ENCODE measurements around the gene MAP7D1.
"Not testable (repeated sequence)": the region's sequence is repeated elsewhere in the genome, so short reads cannot be mapped to it uniquely, and the experiment has no call there.

The MAP7D1 gene

DNA sequence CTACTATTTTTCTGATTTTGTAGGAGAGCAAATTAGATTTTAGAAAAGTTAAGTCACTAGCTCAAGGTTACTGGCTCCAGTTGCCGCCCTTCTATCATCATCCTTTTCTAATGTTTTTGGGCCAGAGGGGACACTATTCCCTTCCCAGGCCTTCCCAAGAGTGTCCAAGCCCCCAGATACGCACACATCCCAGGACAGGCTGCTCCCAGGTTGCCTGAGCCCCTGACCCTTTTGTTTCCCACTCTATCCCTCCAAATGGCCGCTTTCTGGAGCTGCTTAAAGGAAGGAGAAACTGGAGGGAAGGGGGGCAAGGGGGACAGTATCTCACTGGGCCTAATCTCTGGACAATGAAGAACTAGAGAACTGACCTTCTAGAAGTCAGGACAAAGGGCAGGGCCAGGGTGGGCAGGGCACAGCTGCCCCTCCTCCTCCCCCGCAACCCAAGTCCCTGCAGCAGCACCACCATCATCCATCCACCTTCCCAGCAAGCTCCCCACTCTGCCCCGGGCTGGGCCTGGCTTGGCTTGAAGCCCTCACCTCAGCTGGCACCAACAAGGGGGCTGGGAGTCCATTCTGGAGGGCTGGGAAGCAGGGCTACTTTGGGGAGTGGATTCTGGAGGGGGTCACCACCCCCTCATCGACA, 1.1 kb upstream of the MAP7D1 start:
- DNase-seq: peak; percentile 46

DNA sequence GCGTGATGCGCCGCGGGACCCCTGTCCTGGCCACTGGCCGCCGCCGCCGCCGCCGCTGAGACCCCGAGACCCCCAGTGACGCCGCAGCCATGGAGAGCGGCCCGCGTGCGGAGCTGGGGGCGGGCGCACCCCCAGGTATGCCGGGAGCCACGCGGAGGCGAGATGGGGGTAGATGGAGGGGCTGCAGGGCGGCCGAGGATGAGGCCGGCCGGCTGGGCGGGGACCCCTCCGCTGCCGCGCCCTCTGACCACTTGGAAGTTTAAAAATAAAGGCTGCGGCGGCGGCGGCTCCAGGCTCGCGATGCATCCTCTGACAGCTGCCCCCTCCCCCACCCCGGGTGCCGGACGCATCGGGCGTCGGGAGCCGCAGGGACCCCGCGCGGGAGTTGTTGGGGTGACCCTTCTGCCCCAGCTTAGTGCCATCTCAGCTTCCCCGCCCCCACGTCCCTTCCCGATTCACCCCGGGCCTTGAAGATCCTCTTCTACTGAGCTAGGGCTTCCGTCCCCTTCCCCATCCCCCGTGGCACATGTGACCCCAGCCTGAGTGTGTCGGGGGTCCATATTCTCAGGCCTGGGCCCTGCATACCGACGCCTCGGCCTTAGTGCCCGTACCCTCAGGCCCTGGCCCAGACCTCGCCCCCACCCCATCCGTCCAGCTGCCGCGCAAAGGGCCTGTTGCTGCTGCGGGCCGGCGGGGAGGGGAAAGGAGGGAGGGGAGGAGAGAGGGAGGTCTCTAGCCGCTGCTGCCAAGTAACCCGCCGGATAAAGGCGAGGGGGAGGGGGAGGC, 562 bp downstream of the MAP7D1 start:
- DNase-seq: peak; percentile 78

DNA sequence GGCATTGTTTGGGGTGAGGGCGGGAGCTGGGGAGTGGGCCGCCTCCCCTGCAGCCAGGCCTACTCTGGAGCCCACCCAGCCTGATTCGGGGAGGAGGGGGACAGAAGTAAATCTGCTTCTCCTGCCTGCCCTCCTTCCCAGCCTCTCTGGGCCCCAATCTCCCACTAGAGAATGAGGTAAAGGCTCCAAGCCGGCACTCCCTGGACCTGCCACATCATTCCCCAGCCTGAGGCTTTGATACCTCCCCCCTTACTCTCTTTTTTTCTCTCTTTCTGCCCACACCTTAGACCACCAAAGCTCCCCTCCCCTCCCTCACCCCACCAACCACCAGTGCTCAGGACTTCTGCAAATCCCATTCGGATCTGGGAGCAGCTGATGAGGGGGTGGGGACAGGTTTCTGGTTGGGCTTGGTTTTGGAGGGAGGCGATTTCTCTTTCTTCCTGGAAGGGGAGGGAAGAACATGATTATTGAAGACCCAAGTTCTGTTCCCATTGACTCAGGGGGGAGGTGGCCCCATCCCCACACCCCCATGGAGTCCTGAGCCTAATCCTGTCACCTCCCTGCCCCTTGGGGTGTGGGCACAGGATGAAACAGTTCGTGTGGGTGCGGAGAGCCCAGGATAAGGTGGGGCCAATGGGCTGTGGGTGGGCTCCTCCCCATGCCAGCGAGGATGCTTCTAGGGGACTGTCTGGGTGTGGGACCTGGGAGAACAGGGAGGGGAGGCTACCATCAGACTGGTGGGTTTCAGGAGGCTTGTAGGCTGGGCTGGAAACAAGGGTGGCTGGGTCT, 1.3 kb downstream of the MAP7D1 start:
- DNase-seq: no peak

DNA sequence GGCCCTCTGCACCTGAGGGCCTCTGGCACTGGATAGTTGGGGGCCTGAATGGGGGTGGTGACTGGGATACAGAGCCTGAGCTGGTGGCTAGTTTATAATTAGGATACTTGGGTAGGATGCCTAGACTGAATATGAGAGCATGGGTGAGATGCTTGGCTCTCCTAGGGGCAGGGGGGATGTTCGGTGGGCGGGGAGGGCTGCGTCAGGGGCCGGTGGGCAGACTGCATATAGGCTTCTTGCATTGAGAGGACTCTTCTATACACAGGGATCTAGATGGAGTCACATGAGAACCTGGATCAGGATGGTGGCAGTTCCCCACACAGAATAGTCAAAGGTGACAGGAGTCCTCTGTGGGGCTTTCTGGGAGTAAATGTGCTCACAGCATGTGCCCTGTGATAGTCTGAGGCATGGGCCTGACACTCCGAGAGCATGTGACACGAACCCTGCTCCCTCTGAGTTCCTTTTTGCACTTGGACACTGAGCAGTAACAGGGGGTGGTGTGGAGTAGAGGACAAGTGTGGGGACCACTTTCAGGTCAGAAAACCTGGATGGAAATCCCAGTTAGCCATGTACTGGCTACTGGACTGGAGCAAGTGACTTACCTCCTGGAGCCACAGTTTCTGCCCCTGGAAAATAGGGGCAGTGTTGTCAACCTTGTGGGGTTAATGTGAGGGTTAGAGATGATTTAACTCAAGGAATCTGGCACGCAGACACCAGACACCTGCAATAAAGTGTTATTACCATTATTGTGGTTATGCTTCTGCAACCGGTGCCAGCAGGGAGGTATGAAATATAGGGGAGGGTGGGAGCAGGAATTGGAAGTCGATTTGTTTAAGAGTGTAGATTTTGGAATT, 2.2 kb downstream of the MAP7D1 start:
- no peak for DNase-seq

DNA sequence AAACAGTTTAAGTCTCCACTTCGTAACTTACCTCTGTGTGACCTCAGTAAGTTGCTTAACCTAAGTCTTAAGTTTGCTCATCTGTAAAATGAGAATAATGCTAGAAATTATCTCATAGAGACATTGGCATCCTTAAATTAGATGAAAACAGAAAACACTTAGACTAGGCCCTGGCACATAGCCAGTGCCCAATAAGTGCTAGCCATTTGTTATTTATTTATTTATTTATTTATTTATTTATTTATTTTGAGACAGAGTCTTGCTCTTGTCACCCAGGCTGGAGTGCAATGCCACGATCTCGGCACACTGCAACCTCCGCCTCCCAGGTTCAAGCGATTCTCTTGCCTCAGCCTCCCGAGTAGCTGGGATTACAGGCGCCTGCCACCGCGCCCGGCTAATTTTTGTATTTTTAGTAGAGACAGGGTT, 2.9 kb downstream of the MAP7D1 start:
- DNase-seq: not testable (repeated sequence)

DNA sequence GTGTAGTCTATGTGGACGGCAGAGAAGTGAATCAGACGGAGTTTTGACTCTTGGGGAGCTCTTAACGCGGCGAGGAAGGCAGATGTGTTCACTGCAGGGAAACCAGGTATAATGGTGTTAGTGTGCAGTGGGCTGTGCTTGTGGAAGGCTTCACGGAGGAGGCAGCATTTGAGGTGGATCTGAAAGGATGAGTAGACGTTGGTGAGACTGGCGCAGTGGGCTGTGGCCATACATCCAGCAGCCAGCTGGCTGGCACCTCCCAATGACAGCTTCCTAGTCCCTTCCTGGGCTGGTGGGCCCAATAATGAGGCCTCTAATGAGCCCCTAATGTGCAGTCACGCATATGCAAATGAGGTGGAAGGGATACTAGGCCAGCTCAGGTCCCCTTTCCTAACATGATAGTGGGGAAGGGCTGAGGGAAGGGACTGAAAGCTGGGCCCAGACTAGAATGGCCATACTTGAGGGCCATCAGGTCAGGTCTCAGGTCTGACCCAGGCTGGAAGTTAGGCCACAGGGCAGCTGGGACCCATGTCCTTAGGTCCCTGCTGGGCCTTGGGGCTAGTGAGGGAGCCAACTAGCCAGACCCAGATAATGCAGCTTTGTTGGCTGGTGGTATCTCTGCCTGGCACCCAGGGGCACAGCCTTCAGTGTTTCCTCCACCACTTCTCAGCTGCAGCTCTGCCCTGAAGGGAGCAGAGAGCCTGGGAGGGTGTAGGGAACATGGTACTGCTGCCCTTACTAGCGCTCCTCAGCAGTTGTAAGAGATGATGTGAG, 3.8 kb downstream of the MAP7D1 start:
- DNase-seq: no peak

DNA sequence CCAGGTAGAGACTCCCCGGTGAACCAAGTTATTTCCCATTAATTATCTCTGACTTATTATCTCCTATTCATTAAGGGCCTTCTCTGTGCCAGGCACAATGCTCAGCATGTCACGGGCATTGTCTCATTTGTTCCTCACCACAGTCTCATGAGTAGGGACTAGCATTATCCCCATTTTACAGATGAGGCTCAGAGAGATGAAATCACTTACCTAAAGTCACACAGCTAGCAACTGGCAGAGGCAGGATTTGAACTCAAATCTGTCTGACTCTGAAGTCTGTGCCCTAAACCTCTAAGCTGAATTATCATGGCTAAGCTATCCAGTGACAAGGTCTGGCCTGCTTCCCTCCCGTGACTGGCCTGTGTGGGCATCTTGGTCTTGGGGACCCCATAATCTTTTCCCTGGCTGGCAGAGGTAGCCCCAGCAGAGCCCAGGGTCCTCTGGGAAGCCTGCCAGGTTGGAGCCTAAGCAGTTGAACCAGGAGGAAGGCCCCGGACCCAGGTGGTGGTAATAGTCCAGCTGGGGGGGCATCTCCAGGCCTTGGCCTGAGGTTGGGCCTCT, 4.5 kb downstream of the MAP7D1 start:
- no peak for DNase-seq

DNA sequence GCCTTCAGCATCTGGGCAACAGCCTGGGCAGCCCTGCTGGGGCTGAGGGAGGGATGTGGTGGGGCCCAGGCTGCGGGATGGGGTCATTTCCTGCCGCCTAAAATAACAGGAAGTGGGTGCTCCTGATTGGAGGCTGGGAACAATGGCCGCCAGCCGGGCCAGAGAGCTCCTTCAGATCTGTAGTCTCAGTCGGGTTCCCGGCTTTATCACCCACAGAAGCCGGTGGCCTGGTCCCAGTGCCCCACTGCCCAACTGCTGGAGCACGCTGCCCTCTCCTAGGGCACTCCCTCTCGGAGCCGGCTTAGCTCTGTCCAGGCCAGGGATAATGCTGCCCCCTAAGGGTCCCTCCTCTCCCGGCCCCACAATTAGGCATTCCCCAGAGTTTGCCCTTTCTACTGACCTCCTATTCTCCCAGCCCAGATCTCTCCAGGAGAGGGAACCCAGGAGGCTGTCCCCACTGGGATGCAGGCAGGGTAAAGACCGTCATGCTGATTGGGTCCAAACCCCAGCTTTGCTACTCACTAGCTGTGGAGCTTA, 5.1 kb downstream of the MAP7D1 start:
- peak; percentile 86 for DNase-seq

DNA sequence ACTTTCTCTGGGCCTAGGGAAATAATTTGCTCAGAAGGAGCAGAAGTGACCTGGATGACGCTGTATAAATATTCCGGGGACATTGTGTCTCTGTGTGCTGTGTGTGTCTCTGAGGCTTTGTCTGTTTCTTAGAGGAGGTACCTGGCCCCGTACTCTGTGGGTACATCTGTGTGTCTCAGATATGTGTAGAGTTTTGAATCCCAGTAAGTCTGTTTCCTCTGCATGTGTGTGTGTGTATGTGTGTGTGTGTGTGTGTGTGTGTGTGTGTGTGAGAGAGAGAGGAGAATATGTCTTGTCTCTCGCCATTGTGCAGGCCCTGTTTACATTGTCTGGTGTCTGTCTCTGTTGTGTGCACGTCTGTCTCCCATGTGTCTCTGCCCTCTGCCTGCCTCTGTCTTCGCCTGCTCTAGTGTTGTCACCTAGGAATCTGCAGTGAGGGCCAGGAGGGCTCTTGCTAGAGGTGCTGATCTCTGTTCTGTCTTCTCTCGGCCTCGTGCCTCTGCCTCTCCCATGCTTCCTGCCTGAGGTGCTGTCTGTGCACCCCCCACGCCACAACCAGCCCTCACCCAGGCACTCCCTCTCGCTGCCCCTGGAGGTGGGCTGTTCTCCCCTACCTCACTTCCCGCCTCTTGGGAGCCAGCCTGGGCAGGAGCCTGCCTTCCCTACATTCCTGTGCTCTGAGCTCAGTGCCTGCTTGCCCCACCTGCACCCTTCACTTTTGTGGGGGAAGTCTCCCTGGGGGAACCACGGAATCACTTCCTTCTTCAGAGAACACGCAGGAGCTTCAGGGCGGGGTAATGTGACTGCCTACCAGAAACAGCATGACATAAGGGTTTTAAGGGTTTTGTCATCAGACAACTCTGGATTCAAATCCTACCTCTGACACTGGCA, 5.9 kb downstream of the MAP7D1 start:
- DNase-seq: peak; percentile 30

DNA sequence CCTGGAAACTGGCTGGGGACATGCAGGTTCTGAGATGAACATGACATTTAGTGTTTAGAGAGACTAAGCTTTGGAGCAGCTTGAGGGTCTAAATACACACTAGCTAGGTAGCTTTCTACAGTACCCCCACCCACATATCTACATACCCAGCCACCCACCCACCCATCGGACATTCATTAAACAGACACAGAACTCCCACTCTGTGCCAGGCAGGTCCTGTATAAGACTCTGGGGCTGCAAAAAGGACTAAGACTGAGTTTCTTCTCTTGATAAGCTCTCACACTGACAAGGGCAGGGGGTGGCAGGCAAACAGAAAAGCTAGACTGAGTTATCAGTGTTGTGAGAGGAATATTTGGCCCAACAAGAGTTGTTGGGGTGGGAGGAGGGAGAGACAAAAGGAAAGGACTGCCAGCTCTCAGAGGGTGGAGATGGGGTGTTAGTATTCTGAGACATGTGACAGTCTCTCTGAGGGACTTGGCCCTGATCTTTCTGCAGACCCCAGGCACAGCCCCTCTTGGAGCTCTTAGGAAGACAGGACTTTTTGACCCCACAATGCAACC, 6.8 kb downstream of the MAP7D1 start:
- DNase-seq: no peak

DNA sequence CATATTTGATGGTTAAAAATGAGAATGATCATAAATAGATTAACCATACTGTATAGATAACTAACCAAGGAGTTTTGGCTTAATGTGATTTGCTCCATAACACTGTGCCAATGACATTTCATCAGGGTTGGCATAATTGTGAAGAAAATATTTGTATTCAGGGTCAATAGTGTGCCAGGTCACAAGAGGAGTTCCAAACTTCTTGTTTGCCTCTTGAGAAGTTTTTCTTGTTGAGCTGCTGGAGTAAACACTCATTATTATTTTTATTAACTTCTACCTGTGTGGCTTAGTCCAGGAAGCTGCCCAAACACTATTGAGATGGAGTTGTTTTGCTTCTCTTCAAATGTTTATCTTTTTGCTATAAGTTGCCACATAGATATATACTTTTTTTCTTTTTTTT, 7.5 kb downstream of the MAP7D1 start:
- no peak for DNase-seq

DNA sequence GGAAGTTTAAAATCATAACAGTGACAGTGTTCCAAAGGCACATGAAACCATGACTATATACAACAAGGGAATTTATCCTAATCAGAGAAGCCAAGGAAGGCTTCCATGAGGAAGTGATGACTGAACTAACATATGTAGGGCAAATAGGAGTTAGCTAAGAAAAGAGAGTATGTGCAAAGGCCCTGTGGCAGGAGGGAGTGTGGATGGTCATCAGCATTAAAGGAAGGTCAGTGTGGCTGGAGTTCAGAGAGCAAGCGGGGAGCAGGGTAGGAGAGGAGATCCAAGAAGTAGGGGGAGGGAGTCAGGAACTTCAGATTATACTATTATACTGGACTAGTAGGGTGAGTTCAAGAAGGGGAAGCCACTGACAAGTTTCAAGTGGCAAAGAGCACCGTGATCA, 8.4 kb downstream of the MAP7D1 start:
- no peak for DNase-seq

DNA sequence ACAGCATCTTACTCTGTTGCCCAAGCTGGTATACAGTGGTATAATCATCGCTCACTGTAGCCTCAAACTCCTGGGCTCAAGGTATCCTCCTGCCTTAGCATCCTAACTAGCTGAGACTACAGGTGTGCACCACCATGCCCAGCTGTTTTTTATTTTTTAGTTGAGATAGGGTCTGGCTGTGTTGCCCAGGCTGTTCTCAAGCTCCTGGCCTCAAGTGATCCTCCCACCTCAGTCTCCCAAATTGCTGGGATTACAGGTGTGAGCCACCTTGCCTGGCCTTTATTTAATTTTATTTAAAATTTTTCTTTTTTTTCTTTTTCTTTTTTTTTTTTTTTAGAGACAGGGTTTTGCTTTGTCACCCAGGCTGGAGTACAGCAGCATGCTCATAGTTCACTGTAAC, 9.2 kb downstream of the MAP7D1 start:
- DNase-seq: no peak

DNA sequence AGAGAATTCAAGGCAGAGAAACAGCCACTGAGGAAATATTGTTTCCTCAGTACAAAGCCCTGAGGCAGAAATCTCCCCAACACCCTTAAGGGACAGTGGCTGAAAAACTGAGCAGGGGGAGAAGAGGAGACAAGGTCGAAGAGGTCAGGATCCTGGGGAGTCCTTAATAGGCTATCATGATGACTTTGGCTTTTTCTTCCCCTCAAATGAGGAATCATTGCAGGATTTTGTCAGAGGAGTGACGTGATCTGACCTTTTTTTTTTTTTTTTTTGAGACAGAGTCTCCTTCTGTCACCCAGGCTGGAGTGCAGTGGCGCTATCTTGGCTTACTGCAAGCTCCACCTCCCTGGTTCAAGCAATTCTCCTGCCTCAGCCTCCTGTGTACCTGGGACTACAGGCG, 10.2 kb downstream of the MAP7D1 start:
- no peak for DNase-seq

DNA sequence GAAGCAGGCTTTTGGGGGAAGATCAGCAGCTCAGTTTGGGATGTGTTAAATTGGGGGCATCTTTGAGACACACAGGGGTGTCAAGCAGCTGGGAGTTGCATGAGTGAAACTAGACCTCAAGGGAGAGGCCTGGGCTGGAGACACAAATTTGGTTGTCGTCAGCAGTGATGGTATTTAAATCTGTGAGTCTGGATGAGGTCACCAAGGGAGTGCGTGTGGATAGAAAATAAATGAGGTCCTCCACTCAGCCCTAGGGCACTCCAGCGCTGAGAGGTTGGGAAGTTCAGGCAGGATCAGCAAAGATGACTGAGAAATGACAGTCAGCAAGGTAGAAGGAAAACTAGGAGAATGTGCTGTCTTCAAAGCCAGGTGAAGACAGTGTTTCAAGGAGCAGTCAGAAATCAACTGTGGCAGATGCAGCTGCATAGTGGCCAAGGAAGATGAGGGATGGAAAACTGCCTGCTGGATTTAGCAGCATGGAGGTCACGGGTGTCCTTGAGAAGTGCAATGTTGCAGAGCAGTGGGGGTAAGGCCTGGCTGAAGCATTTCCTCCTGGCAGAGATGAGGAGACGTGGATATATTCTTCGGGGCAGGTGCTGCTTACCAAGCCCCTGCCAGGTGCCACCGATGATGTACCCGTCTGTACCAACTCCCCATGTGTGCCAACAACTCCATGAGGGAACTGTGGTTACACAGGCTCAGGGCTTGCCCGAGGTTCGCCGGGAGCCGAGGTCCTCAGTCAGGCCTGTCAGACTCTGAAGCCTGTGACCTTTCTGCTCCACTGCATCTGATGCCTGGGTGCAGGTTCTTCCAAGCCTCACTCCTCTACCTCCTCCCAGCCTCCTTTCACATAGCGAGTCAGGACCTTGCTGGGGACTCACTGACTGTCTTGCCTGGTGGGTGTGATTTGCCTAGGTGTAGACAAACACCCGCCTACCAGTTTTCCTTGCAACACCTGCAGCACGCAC, 11.3 kb downstream of the MAP7D1 start:
- no peak for DNase-seq

DNA sequence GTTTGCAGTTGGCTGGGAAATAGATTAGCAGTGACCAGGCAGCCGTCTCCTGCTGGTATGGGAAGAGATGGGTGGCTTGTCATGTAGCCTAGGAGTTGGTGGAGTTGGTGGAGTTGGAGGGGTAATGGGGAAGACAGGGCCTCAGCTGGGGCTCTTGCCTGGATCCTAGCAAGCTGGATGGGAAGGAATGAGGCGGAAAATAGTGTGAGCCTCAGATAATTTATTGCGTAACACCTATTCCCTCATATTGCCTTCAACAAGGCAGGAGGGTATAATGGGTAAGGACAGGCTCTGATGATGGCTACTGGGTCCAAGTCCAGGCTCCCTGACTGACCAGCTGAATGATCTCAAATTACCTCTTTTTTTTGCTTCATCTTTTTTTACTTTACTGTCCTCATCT, 12.6 kb downstream of the MAP7D1 start:
- no peak for DNase-seq

DNA sequence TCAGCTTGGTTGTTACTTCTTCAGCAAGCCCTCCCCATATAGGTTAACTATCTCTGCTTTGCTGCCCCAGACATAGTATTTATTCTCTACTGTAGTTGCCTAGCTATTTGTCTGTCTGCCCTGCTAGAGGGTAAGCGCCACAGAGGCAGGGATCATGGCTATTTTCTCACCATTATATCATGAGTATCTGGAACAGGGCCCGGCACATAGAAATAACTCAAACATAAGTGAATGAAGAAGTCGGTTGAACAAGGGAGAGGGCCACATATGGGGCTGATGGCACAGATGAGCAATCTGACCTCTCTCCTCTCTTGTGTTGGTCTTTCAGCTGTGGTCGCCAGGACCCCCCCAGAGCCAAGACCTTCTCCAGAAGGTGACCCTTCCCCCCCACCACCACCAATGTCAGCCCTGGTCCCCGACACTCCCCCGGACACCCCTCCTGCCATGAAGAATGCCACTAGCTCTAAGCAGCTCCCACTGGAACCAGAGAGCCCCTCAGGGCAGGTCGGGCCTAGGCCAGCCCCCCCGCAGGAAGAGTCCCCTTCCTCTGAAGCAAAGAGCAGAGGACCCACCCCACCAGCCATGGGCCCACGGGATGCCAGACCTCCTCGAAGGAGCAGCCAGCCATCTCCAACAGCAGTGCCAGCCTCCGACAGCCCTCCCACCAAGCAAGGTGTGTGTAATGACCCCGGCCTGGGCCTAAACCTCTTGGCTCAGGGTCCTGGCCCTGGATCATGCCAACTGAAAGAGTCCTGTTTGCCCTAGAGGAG, 14.9 kb downstream of the MAP7D1 start:
- no peak for DNase-seq

All from OCI-M1 (cell line).